SU-DHL-6 (cell line): ENCODE data around the gene CTNNB1.

Experiments used
- H2AFZ ChIP-seq: fragments of 200-600 bp; sonication (generic); 2 replicates; pipeline ENCODE4 v1.6.1; 2014; ENCODE audit warnings: low read depth, mild to moderate bottlenecking, moderate library complexity, mixed read lengths, antibody characterized with exemption, low read length; ENCODE audit not compliant: severe bottlenecking
- H3F3A ChIP-seq: fragments of 200-600 bp; shearing (Covaris generic); 2 replicates; pipeline ENCODE4 v1.6.0; 2016; ENCODE audit warnings: antibody characterized with exemption, mild to moderate bottlenecking; ENCODE audit not compliant: insufficient read depth
- H3K27ac ChIP-seq: fragments of 200-600 bp; sonication (generic); 2 replicates; pipeline ENCODE4 v1.5.1; 2016; ENCODE audit warnings: low read depth, mild to moderate bottlenecking, low read length, moderate library complexity, mixed read lengths
- H3K27me3 ChIP-seq: fragments of 200-600 bp; sonication (generic), shearing (Covaris generic); 2 replicates; pipeline ENCODE4 v1.6.0; 2014; ENCODE audit warnings: mild to moderate bottlenecking, low read length
- H3K36me3 ChIP-seq: fragments of 200-600 bp; sonication (generic); 2 replicates; pipeline ENCODE4 v1.6.1; 2014; ENCODE audit warnings: mild to moderate bottlenecking, low read length, mixed read lengths
- H3K4me2 ChIP-seq: fragments of 300-600, 200-600 bp; shearing (Covaris generic), sonication (generic); 2 replicates; pipeline ENCODE4 v1.6.0; 2014; ENCODE audit warnings: low read length, low read depth, mild to moderate bottlenecking; ENCODE audit not compliant: poor library complexity, severe bottlenecking
- H3K4me3 ChIP-seq: fragments of 200-600 bp; sonication (generic); 2 replicates; pipeline ENCODE4 v1.5.1; 2014; ENCODE audit warnings: antibody characterized with exemption, low read length, mild to moderate bottlenecking, mixed read lengths; ENCODE audit not compliant: insufficient read depth, poor library complexity, severe bottlenecking
- H3K79me2 ChIP-seq: fragments of 200-600 bp; sonication (generic); 2 replicates; pipeline ENCODE4 v1.6.1; 2014; ENCODE audit warnings: mild to moderate bottlenecking, low read length, moderate library complexity; ENCODE audit not compliant: insufficient read depth
- H3K9ac ChIP-seq: fragments of 200-600 bp; sonication (generic); 2 replicates; pipeline ENCODE4 v1.7.0; 2014; ENCODE audit warnings: mild to moderate bottlenecking, low read length
- H3K9me2 ChIP-seq: fragments of 200-600 bp; sonication (generic); replicated peaks from 2 replicates; pipeline ENCODE4 v1.6.1; 2014; ENCODE audit warnings: low read length; ENCODE audit not compliant: insufficient read depth
- H3K9me3 ChIP-seq: fragments of 200-600 bp; sonication (generic); 2 replicates; pipeline ENCODE4 v1.6.1; 2014; ENCODE audit warnings: low read length, mixed read lengths; ENCODE audit not compliant: insufficient read depth
- H4K20me1 ChIP-seq: fragments of 200-600 bp; sonication (generic); 2 replicates; pipeline ENCODE4 v1.6.1; 2014; ENCODE audit warnings: low read depth, mild to moderate bottlenecking, antibody characterized with exemption, low read length, moderate library complexity, mixed read lengths
- EZH2phosphoT487 ChIP-seq: fragments of 200-600 bp; sonication (generic), shearing (Covaris generic); conservative IDR thresholded peaks from 2 replicates; pipeline ENCODE4 v1.6.1; 2018; ENCODE audit warnings: mild to moderate bottlenecking, antibody characterized with exemption, low read length, moderate library complexity, mixed read lengths
- TF ChIP-seq, protein P1 (sequence below): fragments of 200-600 bp; sonication (generic); IDR thresholded peaks from one replicate; pipeline ENCODE4 v1.5.1; 2017; ENCODE audit warnings: antibody characterized with exemption, mild to moderate bottlenecking, low read length, moderate library complexity; ENCODE audit not compliant: insufficient read depth, poor library complexity, severe bottlenecking

Gene CTNNB1

GRCh38 chr3:41219424-41219823, 20.1 kb downstream of the CTNNB1 start:
- Histone ChIP-seq H3F3A (peaks cover 8% of the 10 kb centered on the region; the same call in 1 of the 2 replicates), H3K9me2 (no peaks in the 10 kb centered on the region), H3K27me3 (no peaks in the 10 kb centered on the region), H4K20me1 (peaks cover 87% of the 10 kb centered on the region), H3K4me3 (no peak overlapping the region), H3K4me2 (no peak overlapping the region), H3K27ac (no peak overlapping the region), H3K9me3 (no peaks in the 10 kb centered on the region), H3K36me3 (peaks cover 7% of the 10 kb centered on the region; the same call in 1 of the 2 replicates), H3K79me2 (peaks cover 98% of the 10 kb centered on the region), H2AFZ (no peak overlapping the region), H3K9ac (no peak overlapping the region)
- no peak for TF ChIP-seq EZH2phosphoT487
- TF ChIP-seq, protein P1, sequence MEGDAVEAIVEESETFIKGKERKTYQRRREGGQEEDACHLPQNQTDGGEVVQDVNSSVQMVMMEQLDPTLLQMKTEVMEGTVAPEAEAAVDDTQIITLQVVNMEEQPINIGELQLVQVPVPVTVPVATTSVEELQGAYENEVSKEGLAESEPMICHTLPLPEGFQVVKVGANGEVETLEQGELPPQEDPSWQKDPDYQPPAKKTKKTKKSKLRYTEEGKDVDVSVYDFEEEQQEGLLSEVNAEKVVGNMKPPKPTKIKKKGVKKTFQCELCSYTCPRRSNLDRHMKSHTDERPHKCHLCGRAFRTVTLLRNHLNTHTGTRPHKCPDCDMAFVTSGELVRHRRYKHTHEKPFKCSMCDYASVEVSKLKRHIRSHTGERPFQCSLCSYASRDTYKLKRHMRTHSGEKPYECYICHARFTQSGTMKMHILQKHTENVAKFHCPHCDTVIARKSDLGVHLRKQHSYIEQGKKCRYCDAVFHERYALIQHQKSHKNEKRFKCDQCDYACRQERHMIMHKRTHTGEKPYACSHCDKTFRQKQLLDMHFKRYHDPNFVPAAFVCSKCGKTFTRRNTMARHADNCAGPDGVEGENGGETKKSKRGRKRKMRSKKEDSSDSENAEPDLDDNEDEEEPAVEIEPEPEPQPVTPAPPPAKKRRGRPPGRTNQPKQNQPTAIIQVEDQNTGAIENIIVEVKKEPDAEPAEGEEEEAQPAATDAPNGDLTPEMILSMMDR = no peak

GRCh38 chr3:41220906-41221677, 21.8 kb downstream of the CTNNB1 start:
- H3K4me2 ChIP-seq = no peak overlapping the region
- no peak overlapping the region for H3K27ac ChIP-seq
- no peak overlapping the region for H3K4me3 ChIP-seq
- H3K9me3 ChIP-seq = no peaks in the 10 kb centered on the region
- no peak for TF ChIP-seq EZH2phosphoT487
- TF ChIP-seq, protein P1 = no peak
- peaks cover 6% of the 10 kb centered on the region; the same call in 1 of the 2 replicates for H3F3A ChIP-seq
- H3K27me3 ChIP-seq = no peaks in the 10 kb centered on the region
- peaks cover 92% of the 10 kb centered on the region for H3K79me2 ChIP-seq
- peaks cover 22% of the 10 kb centered on the region for H3K36me3 ChIP-seq
- H4K20me1 ChIP-seq = peaks cover 74% of the 10 kb centered on the region
- no peak overlapping the region for H3K9ac ChIP-seq
- no peak overlapping the region for H2AFZ ChIP-seq
- no peaks in the 10 kb centered on the region for H3K9me2 ChIP-seq

DNA sequence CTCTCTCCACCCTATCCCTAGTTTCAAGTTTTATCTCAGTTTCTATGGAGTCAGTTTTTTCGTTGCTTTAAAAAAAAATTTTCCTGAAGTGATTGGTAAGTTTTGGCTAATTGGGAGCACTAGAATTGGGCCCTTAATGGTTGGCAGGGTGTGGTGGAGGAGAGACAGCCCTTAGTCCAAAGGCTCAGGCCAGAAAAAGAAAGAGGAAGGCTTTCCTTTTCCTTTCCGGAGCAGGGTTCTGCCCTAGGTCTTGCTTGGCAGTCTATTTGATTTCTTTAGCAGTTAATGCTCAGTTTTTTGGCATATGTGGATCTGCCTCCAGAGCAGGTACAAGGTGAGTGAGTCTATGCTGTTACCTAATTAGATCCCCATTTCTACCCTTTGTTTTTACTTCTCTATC, 22.7 kb downstream of the CTNNB1 start:
- H3K79me2 ChIP-seq = peaks cover 92% of the 10 kb centered on the region
- H2AFZ ChIP-seq = no peak overlapping the region
- peaks cover 31% of the 10 kb centered on the region for H3K36me3 ChIP-seq
- no peaks in the 10 kb centered on the region for H3K9me3 ChIP-seq
- H3K4me3 ChIP-seq = no peak overlapping the region
- H4K20me1 ChIP-seq = peaks cover 65% of the 10 kb centered on the region
- H3K4me2 ChIP-seq = no peak overlapping the region
- TF ChIP-seq, protein P1 = no peak
- no peak for TF ChIP-seq EZH2phosphoT487
- H3K27me3 ChIP-seq = no peaks in the 10 kb centered on the region
- H3K27ac ChIP-seq = no peak overlapping the region
- no peaks in the 10 kb centered on the region for H3K9me2 ChIP-seq
- no peak overlapping the region for H3K9ac ChIP-seq
- H3F3A ChIP-seq = 0 out of 2 replicates have a peak, but pooled peaks cover 4% of the 10 kb centered on the region
